ENCODE data around the gene LTK. TPM values are rescaled to one million over a fixed set of nuclear protein-coding genes. Genes with fewer than 3 reads are reported as not detected.

Gene LTK
- total RNA-seq, 1 experiment from 2014 or later, result not detected

DNA sequence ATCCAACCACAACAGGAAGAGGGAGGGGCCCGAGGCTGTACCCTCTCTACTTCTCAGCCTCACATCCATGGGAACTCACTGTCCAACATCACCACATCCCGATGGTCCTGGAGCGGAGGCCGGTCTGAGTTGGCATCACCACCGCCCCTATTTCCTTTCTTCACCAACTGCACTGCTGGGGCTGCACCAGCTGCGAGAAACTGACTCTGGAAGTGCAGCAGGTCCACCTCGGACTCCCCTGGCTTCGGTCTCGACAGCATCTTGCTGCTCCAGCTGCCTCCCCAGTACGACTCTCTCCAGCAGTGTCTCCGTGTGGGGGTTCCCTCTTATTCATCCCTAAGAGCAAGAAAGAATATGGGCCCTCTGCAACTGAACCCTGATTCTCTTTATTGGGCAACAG, 23.2 kb upstream of the LTK start:
- in situ Hi-C loops (cut with HindIII; ENCODE audit: low sequenced_read_pairs), result no loop called here
- DNase-seq (ENCODE audit: low spot score), result no peak

- in situ Hi-C loops (cut with HindIII; ENCODE audit: low sequenced_read_pairs), result no loop called here
- no peak for DNase-seq (ENCODE audit: low spot score)
Observed at GRCh38 chr15:41535544-41535943, 21.9 kb upstream of the LTK start.

DNA sequence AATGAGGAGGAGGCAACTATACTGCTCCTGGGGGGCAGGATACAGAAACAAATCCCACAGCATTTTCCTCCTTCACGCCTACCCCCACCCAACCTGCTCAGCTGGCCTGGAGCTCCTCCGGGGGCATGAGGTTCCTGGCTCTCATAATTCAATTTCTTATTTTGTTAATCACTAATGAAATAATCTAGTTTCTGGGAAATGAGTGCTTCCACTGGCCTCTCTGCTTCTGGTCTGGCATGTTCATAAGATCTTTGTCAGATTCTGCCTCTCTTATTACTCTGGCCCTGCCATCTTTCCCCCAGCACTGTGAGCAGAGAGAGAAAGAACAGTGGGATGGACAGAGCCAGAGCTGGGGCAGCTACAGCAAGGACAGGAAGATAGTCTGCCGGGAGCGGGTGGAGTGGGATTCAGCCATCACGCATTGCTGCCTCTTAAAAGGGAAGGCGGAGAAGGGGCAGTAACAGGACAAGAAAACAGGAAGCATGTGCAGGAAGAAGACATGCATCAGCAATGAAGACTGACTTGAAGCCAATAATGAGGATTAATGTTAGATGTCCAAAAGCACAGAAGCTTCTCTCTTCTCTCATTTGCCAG, 16.8 kb upstream of the LTK start:
- in situ Hi-C loops (cut with HindIII; ENCODE audit: low sequenced_read_pairs), result no loop called here

GRCh38 chr15:41523097-41523496, 9.5 kb upstream of the LTK start:
- no peak for DNase-seq (ENCODE audit: low spot score)
- in situ Hi-C loops (cut with HindIII; ENCODE audit: low sequenced_read_pairs), result no loop called here

More for the DNA sequence above, 16.8 kb upstream of the LTK start:
- DNase-seq (ENCODE audit: low spot score), result no peak

GRCh38 chr15:41521614-41522013, 8.0 kb upstream of the LTK start:
- DNase-seq (ENCODE audit: low spot score), result no peak
- in situ Hi-C loops (cut with HindIII; ENCODE audit: low sequenced_read_pairs), result no loop called here

GRCh38 chr15:41520636-41521035, 7.0 kb upstream of the LTK start:
- DNase-seq (ENCODE audit: low spot score), result no peak

DNA sequence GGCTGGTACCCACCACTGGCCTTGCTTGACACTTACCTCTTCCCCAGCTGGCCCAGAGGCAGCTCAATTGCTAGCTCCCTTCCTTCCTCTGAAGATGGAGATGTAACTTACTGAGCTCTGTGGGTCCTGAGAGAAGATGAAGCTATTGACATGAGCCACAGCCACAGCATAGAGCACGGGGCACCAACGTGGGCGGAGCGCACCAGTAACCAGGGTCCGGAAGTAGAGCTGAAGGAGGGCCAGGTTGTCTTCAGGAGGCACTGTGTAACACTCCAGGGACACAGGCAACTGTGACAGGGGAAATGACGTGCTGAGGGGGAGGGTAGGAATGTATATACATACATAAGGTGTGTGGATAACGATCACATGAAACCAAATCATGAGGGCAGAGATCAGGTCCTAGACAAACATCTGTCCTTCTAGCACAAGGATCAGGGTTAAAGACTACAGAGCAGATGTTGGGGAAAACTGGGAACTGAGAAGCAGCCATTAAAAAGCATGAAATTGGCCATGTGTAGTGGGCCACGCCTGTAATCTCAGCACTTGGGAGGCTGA, 4.3 kb upstream of the LTK start:
- DNase-seq (ENCODE audit: low spot score), result no peak
- in situ Hi-C loops (cut with HindIII; ENCODE audit: low sequenced_read_pairs), result no loop called here

More at GRCh38 chr15:41520636-41521035, 7.0 kb upstream of the LTK start:
- in situ Hi-C loops (cut with HindIII; ENCODE audit: low sequenced_read_pairs), result no loop called here

GRCh38 chr15:41512940-41513505, 604 bp downstream of the LTK start:
- in situ Hi-C loops (cut with HindIII; ENCODE audit: low sequenced_read_pairs), result no loop called here
- DNase-seq (ENCODE audit: low spot score), result no peak

- in situ Hi-C loops (cut with HindIII; ENCODE audit: low sequenced_read_pairs), result no loop called here
- DNase-seq (ENCODE audit: low spot score), result no peak
Observed at GRCh38 chr15:41512512-41512939, 1.1 kb downstream of the LTK start.

DNA sequence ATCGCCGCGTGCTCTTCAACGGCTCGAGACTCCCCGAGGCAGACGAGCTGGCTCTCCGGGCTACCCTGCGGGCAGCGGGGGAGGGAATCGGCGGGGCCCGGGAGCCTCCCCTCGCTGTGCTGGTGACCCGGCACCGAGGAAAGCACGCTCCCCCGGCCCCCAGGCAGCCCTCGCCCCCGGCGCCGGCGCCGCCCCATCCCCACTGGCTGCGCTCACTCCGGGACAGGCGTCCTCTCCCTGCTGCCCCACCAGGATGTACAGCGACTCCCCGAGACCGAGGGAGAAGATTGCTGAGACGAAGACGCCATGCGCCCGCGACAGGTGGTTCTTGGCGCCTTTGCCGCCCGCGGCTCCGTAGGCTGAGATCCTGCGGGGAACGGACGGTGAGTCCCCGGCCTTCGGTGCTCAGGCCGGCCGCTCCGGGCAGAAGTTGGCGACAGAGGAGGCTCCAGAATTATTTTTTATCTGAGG, 1.7 kb downstream of the LTK start:
- in situ Hi-C loops (cut with HindIII; ENCODE audit: low sequenced_read_pairs), result no loop called here
- DNase-seq (ENCODE audit: low spot score), result no peak

GRCh38 chr15:41511331-41511898, 2.2 kb downstream of the LTK start:
- no peak for DNase-seq (ENCODE audit: low spot score)
- in situ Hi-C loops (cut with HindIII; ENCODE audit: low sequenced_read_pairs), result no loop called here

DNA sequence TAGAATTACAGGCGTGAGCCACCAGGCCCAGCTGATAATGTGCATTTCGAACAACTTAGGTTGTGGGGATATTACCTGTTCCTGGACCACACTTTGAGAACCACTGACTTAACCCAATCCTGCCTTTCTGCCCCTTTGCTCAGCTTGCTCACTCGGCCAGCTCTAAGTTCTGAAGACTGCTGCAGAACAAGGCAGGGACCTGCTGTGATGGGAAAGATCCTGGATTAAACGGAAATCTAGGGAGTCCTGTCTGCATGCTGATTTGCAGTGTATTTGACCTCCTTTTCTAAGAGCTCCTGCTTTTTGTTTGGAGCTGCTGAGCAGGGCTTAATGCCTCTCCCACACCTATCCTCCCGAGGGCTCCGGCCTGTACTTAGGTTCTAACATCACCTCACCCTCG, 2.9 kb downstream of the LTK start:
- peak; percentile 30 for DNase-seq (ENCODE audit: low spot score)
- in situ Hi-C loops (cut with HindIII; ENCODE audit: low sequenced_read_pairs), result no loop called here

DNA sequence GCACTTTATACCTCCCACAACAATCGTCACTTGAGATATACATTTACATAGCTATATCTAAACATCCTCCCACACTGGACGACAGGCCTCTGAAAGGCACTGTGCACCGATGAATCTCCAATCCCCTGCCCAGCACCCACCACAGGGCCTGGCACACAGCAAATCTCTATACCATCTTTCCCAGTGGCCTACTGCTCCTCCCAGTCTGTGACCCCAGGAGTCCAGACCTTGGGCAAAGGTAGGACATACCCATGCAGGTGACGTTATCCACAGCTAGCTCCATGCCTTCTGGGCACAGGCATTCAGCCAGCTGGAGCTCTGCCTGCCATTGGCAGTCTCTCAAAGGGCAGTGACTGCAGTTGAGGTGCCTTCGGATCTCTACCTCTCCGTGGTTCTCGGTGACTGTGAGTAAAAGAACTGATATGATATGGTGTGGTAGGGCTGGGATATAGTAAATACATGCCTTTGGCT, 5.8 kb downstream of the LTK start:
- in situ Hi-C loops (cut with HindIII; ENCODE audit: low sequenced_read_pairs), result no loop called here
- peak; percentile 75 for DNase-seq (ENCODE audit: low spot score)

- in situ Hi-C loops (cut with HindIII; ENCODE audit: low sequenced_read_pairs), result no loop called here
- DNase-seq (ENCODE audit: low spot score), result no peak
Observed at GRCh38 chr15:41506796-41507341, 6.8 kb downstream of the LTK start.

DNA sequence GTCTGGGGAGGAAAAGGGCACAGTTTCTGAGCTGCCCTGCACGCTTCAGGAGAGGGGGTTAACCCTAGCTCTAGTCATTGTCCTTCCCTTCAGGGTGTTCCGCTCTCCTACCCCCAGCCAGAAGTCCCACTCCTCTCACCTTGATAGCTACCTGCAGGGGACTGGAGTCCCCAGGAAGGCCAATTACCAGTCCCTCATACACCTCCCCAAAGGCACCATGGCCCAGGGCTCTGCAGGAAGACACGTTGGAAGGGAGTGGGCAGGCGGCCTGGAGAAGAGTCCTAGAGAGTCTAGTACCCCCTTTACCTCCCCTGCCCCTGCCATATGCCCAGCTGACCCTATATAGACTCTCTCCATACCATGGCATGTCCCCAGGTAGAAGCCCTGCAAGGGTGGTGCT, 7.9 kb downstream of the LTK start:
- DNase-seq (ENCODE audit: low spot score), result no peak
- in situ Hi-C loops (cut with HindIII; ENCODE audit: low sequenced_read_pairs), result no loop called here

- no peak for DNase-seq (ENCODE audit: low spot score)
- in situ Hi-C loops (cut with HindIII; ENCODE audit: low sequenced_read_pairs), result no loop called here
Observed at GRCh38 chr15:41504751-41505492, 8.7 kb downstream of the LTK start.

GRCh38 chr15:41503669-41504010, 10.0 kb downstream of the LTK start:
- DNase-seq (ENCODE audit: low spot score), result peak; percentile 22
- in situ Hi-C loops (cut with HindIII; ENCODE audit: low sequenced_read_pairs), result no loop called here

DNA sequence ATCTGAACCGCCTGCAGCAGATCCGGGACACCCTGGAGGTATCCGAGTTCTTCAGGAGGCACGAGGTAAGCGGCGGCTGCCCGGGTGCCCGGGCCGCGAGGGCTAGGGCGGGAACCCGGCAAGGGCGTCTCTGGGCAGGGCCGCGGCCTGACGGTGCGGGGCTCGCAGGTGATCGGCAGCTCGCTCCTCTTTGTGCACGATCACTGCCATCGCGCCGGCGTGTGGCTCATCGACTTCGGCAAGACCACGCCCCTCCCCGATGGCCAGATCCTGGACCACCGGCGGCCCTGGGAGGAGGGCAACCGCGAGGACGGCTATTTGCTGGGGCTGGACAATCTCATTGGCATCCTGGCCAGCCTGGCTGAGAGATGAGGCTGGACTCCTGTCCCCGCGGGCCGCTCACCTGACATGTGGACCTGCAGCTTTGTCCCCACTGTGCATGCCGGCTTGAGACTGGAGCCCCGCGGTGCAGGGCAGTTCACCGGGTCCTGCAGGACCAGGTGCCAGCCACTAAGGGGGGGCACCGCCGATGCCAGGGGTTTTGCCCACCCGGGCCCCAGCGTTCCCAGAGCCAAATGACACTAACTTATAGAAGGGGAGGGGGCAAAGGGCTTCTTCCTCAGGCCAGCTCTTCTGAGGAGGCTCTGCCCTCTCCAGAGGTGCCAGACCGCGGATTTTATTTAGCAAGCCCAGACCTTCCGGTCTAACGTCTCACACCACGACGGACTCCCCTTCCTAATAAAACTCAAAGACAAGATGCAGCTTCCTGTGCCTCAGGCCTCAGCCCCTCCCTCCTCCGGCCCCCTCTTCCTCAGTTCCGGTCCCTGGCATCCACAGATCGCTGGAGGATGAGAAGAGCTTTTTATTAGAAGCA, 10.6 kb downstream of the LTK start:
- in situ Hi-C loops (cut with HindIII; ENCODE audit: low sequenced_read_pairs), result no loop called here

More for the DNA sequence above, 10.6 kb downstream of the LTK start:
- DNase-seq (ENCODE audit: low spot score), result no peak

Measured in G401 (cell line).